Right lobe of liver (tissue), 4 donors: Measurements from ENCODE around the gene STRN4.

Experiments
- POLR2A ChIP-seq: fragments of 450-650 bp; IDR thresholded peaks from one replicate; pipeline ENCODE4 v1.6.1; 2017; ENCODE audit warnings: antibody characterized with exemption, mild to moderate bottlenecking
- TF ChIP-seq, protein P1 (sequence below), 4 donors: fragments of 200-600 bp in 3 of 4; fragments of 450-650 bp in 1 of 4; IDR thresholded peaks; one replicate each; pipeline versions ENCODE4 v1.5.1 to v1.8.0; 2016 to 2022; ENCODE audit warnings: antibody characterized with exemption in 4 of 4, mild to moderate bottlenecking in 2 of 4
- donor health status: DM: no; HTN: no; CAD: no.
- donor health status: DM: no; HTN: no; CAD: no.
- donor health status: DM: no; HTN: yes; CAD: no.

DNA sequence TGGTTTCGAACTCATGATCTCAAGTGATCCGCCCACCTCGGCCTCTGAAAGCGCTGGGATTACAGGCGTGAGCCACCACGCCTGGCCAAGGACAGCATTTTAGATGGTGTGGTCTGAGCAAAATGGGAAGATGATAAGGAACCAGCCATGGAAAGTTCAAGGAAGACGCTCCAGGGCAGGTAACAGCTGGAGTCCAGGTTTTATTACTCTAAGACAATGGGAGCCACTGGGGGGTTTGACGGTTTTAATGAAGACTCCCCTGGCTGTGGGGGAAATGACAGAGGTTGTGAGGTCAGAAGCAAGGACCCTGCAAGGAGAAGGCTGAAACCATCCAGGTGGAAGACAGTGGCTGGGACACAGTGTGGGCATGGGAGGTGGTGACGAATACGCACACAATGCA, 50.2 kb downstream of the STRN4 start:
- TF ChIP-seq, protein P1, sequence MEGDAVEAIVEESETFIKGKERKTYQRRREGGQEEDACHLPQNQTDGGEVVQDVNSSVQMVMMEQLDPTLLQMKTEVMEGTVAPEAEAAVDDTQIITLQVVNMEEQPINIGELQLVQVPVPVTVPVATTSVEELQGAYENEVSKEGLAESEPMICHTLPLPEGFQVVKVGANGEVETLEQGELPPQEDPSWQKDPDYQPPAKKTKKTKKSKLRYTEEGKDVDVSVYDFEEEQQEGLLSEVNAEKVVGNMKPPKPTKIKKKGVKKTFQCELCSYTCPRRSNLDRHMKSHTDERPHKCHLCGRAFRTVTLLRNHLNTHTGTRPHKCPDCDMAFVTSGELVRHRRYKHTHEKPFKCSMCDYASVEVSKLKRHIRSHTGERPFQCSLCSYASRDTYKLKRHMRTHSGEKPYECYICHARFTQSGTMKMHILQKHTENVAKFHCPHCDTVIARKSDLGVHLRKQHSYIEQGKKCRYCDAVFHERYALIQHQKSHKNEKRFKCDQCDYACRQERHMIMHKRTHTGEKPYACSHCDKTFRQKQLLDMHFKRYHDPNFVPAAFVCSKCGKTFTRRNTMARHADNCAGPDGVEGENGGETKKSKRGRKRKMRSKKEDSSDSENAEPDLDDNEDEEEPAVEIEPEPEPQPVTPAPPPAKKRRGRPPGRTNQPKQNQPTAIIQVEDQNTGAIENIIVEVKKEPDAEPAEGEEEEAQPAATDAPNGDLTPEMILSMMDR (IDR thresholded peaks at IDR 0.05), result no peak
- TF ChIP-seq POLR2A, result no peak
